Right renal pelvis (tissue), 4 donors: ENCODE results near the gene NLRP5. TPM values are rescaled to one million over a fixed set of nuclear protein-coding genes. Genes with fewer than 3 reads are reported as not detected.

Experiments used
- DNase-seq, 4 donors: peaks; one replicate each; pipeline ENCODE4 v3.0.0-alpha.2; 2013; ENCODE audit warnings: low read depth in 4 of 4, low spot score in 3 of 4, missing footprints in 1 of 4
- polyA plus RNA-seq, 4 donors: library from polyadenylated mRNA; unstranded; fragments of 120-200 nt; gene quantifications; one replicate each; pipeline ENCODE4 v1.2.1, GENCODE V29; 2013; ENCODE audit not compliant: insufficient read length in 4 of 4

The NLRP5 gene
- polyA plus RNA-seq, 4 donors = 0.06 TPM; not detected in 3

- no peak for DNase-seq
These were observed 83.1 kb downstream of the NLRP5 start for GRCh38 chr19:56069642-56070041.

GRCh38 chr19:56071151-56071550 lies 84.6 kb downstream of the NLRP5 start:
- no peak for DNase-seq

GRCh38 chr19:56076498-56076897 lies 89.9 kb downstream of the NLRP5 start:
- peak; percentile 22 to 42 (median 32) for DNase-seq

GRCh38 chr19:56079609-56080008 lies 93.0 kb downstream of the NLRP5 start:
- no peak for DNase-seq

DNA sequence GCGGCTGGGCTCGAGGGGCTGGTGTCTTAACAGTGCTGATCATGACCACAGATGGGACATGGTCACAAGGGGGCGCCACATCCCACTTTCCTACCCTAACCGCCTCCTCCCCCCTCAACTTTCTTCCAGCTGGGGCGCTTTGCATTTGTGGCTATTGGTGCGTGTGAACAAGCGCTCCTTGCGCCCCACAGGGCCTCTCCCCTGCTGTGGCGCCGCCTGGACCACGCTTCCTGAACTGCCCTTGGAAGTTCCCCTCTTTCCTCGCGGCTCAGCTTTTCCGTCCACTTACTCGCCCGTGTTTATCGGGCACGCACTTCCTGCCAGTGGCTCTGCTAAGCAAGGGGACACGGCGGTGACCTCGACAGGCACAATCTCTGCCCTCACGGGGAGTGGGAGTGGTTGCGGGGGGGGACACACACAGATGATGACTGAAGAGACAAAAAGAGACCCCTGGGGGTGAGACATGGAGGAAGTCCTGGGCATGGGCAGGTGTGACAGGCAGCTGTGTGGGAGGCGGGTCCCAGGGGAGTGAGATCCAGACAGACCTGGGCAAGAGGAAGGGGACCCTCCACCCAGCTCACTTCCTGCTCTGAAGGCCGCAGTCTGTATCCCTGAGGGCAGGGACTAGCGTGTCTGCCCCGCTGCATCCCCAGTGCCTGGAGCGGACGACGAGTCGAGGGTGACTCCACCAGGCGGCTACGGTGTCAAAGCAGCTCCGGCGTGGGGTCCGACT lies 94.3 kb downstream of the NLRP5 start:
- DNase-seq = peak; percentile 50 to 58 (median 53)

DNA sequence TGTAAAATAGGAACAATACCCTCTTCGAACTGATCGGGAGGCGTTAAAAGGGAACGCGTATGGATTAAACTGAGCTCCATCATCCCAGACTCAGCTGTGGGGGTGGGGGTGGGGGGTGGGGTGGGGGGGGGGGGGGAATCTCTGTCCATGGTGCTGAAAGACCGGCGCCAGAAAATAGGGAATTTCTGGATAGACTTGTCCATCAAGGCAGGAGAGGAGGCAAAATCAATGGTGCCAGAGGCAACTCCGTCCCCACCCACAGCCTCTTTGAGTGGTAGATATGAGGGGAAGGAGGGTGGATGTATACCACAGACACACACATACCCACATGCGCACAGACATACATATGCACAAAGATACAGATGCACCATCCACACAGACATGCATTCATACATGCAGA lies 97.1 kb downstream of the NLRP5 start:
- DNase-seq = no peak

DNA sequence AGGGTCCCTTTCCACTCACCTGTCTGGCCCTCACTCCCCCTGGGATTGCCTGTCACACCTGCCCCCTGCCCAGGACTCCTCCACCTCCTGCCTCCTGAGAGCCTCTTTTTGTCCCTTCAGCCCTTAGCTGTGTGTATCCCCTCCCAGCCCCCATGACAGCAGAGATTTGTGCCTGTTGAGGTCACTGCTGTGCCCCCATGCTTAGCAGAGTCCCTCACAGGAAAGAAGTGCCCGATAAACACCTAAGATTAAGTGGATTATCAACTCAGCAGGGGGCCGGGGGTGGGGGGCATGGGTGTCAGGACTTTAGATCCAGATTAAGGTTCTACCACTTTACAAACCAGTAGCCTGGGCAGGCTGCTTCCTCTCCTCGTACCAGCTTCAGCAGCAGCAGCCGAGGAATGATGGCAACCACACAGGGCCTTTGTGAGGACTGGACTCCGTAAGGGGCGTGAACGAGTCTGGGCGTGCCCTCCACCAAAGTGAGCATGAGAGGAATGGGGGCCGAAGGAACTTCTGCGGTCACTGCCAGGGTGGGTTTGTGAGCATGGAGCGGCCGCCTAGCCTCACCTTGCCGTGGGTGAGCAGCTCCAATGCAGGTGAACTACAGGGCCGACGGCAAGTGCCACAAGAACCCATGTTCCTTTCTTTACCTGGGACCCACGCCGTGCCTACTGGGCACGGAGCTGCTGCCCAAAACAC lies 98.4 kb downstream of the NLRP5 start:
- DNase-seq = no peak

DNA sequence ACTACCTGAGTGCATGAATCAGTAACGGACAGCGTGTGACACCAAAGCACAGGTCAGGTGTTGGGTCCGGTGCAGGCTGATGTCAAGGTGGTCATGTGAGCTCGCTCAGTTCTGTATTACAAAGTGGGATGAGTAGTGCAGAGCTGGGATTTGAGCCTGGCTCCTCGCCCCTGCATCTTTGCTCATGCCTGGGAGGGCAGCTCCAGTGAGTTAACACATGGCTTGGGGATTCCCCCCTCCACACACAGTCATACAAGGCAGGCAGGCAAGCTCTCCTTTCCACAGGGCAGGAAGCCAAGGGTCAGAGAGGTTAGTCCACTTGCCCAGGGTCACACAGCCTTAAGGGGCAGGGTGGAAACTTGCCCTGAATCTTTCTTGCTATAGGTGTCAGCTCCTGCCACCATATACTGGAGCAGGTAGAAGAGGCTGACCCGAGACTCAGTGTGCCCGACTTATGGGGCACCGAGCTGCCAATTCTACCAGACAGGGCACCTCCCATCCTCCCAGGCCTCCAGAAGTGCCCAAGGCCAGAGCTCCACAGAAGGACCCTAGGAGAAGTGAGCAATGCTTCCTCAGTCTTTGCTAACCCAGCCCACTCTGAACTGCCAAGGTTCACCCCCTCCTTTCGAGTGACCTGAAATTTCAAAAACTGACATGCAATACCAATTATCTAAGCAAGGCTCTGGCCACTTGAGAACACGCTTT lies 99.1 kb downstream of the NLRP5 start:
- no peak for DNase-seq

DNA sequence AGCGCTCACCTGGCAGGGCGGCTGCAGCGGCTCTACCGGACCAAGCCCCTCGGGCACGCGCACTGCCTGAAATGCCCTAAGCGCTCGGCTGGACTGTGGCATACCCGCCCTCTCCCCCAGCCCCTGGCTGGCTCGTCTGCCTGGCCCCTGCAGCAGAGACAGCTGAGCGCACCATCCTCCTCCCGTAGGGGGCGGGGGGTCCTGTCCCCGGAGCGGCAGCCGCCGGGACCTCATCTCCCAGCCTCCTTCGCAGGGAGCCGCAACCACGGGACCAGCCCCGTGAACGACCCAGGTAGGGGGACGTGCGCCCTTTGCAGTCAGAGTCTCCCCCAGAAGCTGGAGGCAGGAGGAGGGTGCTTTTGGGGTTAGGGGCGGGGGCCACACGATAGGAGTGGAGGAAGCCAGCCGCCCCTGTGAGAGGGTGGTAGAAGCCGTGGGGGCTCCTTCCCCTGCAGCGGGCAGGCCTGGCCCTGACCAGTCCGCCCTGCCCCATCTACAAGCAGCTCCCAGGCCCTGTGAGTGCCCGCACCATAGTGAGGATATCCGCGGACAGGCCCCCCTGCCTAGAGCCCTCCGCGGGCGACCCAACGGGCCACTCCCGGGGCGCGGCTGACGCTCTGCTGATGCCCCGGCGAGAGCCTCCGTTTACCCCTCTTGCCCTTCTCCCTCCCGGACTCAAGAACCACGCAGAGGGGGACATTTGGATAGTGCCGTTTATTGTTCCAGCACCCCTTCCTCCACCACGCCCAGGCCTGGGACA lies 100.3 kb downstream of the NLRP5 start:
- DNase-seq = no peak

DNA sequence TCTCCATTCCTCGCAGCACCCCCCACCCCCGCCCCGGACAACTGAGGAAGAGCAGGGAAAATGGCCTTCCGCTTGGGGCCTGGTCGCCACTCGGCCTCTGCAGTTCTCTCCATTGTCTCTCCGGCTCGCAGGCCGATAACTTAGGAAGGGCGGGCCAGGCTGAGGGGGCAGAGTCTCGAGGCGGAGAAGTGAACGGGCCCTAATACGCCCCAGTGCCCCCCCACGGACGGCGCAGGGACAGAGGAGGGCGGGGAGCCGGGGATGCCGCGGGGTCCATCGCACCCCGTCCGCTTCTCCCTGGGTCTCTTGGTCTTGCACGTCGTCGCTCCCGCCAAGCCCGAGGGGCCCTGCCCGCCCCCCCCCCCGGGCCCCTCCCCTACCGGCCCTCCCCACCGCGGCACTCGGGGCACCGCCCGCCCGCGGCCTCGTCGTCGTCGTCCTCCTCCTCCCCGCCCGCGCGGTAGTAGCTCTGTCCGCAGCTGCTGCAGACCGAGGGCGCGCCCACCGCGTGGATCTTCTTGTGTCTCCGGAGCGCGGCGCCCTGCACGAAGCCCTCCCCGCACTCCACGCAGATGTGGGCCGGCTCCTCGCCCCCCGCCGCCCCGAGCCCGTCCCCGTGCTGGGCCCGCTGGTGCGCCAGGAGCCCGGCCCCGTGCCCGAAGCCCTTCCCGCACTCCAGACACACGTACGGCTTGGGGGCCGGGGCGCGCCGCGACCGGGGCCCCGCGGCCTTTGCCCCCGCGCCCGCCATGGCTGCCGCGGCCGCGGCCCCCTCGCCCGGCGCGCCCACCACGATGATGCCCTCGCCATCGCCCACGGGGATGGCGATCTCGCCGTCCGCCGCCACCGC lies 101.3 kb downstream of the NLRP5 start:
- no peak for DNase-seq

DNA sequence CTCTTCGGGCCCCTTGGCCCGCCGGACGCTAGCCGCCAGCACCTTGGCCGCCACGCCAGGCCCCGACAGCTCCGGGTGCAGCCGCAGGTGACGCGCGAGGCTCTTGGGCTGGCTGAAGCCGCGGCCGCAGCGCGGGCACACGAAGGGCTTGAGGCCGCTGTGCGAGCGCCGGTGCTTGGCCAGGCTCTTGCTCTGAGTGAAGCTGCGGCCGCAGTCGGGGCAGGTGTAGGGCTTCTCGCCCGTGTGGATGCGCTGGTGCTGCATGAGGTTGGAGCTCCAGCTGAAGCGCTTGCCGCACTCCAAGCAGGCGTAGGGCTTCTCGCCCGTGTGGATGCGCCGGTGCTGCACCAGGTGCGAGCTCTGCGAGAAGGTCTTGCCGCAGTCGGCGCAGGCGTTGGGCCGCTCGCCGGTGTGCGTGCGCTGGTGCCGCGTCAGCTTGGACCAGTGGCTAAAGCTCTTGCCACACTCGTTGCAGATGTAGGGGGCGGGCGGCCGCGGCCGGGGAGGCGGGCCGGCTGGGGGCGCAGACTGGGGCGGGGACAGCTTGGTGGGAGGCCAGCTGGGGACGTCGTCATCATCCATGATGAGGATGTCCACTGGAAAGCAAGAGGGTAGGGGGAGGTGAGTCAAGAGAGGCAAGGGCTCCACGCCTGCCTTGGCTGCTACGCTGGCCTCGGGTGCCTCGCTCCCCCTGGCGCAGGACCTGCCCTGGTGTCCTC lies 102.1 kb downstream of the NLRP5 start:
- DNase-seq = no peak

DNA sequence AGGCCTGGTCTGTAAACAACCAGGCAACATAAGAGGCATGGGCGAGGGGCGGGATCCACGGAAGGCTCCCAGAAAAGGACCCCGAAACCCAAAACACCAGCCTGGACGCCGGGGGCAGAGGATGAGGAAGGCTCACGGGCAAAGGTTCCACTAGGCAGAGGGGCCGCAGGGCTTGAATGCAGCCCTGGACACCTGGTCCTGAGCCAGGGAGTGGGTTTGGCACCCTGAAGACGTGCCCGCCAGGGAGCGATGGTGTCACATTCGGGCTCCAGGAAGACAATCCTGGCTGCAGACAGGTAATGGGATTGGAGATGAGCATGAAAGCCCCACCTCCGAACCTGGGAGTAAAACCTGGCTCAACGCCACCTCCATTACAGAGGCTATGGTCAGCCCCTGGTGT lies 102.8 kb downstream of the NLRP5 start:
- no peak for DNase-seq

DNA sequence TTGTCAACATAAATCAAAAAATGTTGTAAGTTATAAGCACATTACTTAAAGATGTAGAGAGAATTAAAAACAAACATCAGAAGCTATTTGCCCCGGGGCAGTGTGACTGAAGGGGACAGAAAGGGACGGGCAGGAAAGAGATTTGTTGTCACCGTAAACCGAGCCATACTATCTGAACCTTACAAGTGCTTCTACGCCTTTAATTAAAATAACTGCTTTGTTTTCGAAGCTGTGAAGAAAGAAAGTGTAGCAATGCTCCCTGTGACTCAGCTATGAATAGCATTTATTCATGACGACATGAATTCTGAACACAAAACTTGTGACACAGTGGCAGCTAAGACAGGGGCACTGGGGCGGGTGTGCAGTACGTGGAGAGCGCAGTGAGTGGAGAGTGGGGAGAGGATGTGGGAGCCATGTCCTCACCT lies 104.5 kb downstream of the NLRP5 start:
- DNase-seq = no peak

- no peak for DNase-seq
These were observed 105.4 kb downstream of the NLRP5 start for GRCh38 chr19:56091751-56092546.

DNA sequence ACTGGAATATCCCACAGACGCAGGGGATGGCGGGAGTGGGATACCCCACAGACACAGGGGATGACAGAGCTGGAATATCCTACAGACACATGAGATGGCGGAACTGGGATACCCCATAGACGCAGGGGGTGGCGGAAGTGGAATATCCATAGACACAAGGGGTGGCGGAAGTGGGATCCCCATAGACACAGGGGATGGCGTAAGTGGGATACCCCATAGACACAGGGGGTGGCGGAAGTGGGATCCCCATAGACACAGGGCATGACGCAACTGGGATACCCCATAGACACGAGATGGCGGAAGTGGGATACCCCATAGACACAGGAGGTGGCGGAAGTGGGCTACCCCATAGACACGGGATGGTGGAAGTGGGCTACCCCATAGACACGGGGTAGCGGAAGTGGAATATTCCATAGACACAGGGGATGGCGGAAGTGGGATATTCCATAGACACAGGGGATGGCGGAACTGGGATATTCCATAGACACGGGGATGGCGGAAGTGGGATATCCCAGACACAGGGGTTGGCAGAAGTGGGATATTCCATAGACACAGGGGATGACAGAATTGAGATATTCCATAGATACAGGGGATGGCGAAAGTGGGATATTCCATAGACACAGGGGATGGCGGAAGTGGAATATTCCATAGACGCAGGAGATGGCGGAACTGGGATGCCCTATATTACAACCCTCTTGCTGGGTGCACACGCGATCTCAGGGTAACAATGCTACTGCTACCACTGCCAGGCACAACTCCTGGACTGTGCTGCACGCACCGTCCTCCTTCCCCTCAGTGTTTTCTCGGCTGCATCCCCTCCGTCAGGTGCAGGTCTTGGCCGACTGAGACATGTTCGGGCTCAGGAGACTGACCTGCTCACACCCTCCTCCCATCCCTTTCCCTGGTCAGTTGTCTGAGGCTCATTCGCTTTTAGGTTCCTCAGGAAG lies 106.4 kb downstream of the NLRP5 start:
- DNase-seq = no peak

DNA sequence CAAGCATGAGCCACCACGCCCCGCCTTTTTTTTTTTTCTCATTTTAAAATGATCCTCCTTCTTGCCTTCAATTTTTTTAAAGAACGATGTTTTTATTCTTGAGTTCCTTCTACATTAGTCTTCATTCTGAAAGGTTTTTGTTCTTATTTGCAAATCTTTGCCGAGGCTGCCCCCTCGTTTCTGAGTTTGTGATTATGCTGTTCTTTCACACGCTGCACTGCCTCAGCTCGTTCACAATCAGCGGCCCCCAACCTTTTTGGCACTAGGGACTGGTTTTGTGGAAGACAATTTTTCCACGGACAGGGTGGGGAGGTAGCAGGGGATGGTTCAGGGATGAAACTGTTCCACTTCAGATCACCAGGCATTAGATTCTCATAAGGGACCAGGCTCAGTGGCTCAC lies 107.9 kb downstream of the NLRP5 start:
- no peak for DNase-seq

DNA sequence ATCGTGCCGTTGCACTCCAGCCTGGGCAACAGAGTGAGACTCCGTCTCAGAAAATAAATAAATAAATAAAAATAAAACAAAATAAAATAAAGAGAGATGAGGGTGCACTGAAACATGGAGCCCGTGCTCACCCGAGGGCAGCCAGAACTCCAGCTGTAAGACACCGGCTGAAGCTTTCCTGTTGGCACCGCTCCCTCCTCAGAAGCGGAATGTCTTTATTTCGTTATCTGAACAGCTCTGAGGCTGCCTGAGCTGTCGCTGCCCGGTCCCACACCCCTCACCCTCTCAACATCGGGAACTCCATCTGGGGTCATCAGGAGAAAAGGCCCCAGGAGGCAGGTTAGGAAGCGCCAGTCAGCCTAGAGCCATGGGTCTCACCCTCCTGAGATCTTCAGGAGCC lies 110.1 kb downstream of the NLRP5 start:
- DNase-seq = no peak
